ENCODE measurements around the gene SLC1A3.

SLC1A3 gene

DNA sequence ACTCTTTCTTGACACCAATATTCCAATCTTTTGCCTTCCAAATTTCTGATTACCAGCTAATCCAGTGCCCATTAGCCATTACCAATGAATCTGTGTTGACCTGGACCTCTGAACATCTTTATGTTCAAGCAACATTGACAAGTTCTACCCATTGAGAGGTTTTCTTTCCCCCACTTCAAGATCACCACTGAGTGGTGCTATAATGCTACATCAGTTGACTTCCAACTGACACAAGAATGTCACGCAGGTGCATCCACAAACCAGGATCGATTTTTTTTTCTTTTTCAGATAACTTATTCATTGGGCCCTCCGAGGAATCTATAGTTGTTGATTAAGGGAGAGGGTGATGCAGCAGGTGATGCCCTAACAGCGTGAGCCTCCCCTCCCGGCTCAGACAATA is 102.6 kb downstream of the SLC1A3 start:
- DNase-seq (ENCODE audit: insufficient read length, low spot score) (no peak), FAIRE-seq (peak; percentile 42)

DNA sequence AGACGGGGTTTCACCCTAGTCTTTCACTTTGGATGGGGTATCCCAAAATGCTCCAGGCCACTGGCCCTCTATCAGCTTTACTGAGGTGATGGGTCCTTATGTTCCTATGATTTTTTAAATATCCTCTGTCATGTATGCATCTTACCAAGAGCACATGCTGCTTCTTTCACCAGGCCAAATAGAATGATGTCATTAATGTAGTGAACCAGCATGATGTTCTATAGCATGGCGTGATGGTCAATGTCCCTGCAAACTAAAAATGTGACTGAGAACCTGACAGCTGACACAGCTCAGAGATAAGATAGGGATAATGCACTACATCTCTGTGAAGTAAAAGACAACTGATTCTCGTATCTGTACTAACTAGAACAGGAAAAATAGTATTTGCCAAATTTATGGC is 103.6 kb downstream of the SLC1A3 start:
- DNase-seq (ENCODE audit: insufficient read length, low spot score), result no peak
- no peak for FAIRE-seq

DNA sequence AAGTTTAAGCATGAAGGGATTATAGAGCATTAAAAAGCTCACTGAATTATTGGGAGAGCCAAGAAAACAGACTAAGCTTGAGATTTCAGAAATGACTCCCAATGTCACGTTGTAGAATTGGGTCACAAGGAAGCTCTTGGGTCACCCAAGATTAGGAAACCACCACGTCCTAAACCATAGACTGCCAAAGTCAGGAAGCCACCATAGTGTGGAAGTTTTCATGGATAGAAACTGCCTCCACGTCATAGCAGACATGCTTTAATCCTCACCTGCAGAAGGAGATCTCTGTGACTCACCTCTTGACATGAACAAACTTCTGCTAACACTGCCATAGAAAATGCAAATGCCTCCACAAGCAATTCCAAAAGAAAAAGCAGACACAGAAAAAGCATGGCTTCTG is 106.3 kb downstream of the SLC1A3 start:
- DNase-seq (ENCODE audit: insufficient read length, low spot score) (no peak), FAIRE-seq (no peak)

DNA sequence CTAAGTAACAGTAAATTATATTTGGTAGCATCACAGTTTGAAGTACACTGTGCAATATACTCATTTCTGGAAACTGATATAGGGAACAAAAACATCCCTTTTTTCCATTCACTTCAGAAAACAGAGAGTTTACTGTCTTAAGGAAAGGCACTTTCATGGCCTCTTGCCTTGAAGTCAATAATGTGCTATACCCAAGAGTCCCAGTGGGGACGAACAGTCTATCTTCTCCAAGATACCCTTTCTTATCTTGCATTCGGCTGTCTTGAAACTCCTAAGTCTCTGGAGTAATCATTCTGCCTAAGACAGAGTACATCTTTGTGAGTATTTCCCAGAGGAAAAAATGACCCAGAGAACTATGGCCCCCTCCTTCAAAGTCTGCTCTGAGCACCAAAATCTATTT is 107.1 kb downstream of the SLC1A3 start:
- FAIRE-seq (no peak), DNase-seq (ENCODE audit: insufficient read length, low spot score) (no peak)

DNA sequence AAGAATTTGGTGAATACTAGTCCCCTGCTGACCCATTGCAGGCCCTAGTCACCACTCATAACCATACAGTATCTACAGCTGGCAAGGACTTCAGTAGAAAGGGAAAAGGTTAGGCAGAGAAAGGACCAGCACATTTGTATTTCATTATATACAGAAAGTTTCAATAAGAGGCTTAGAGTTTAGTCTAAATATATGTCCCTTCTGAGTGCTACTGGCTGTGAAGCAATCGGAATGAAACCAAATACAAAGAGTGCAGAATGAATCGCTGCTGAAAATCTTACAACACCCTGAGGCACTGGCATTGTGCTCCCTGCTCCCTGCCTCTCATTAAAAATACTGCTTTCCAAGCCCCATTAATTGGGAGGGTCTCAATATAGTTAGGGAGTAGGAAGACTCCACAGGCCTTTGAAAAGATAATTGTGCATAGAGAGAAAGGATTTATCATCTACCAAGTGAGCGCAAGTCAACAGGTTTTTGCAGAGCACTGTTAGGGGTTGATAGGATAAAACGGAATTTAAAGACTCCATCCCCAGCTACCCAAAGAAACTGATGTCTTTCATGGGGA is 110.8 kb downstream of the SLC1A3 start:
- no peak for DNase-seq (ENCODE audit: insufficient read length, low spot score)
- no peak for FAIRE-seq

DNA sequence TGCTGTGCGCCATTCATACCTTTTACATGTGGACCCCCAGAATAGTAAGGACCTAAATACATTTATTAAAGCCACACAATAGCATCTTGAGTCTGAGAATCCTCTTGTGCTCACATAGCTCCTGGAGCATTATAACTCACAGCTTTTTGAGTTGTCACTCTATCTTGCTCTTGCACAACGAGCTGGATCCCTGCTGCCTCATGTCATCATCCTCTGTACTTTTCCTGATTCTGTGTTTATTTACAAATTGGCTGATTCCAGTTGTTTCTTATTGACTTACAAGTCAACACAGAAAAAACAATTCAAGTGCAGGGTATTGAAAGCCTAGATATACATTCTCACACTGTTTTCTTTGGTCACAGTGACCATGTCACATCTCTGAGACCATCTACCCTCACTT is 112.9 kb downstream of the SLC1A3 start:
- no peak for DNase-seq (ENCODE audit: insufficient read length, low spot score)
- FAIRE-seq, result no peak

DNA sequence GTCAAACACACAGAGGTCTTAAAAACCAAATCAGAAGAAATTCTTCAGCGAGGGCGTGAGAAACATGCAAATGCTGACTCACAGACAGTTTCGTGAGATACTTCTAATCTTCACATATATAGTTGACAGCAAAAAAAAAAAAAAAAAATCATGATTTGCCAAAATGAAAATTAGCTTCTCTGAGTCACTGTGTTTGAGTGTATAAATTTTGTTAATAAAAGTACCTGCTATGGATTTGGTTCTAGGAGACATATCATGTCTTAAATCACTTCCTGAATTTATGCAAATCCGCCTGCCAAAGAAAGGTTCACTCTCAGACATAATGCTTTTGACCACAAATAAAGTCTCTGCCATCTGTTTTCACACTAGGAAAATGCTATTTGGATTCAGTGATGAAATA is 114.3 kb downstream of the SLC1A3 start:
- DNase-seq (ENCODE audit: insufficient read length, low spot score), result no peak
- no peak for FAIRE-seq

DNA sequence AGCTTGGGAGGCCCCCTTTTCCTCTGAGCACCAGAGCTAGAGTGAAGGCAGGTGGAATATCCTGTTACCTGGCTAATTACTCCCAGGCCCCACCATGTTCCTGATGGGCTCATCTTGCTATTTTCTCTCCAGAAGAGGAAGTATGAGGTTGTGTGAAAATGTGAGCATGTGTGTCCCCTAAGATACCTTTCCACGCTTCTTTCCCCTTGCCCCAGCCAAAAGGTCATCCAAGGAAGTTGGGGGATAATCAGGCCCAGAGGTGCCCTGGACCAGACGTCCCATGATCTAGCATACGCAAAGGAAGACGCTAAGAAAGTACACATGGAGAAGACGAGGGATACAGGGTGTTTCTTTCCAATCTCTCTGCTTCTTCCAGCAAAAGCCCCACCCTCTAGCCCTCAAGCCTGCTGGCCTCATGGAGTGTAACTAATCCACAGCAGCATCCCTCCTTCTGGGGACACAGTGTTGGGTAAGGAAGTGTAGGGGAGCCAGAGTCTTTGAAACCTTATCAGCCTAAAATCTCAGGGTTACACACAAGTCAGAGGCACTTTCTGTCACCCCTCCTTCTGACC is 115.3 kb downstream of the SLC1A3 start:
- DNase-seq (ENCODE audit: insufficient read length, low spot score), result no peak
- no peak for FAIRE-seq

DNA sequence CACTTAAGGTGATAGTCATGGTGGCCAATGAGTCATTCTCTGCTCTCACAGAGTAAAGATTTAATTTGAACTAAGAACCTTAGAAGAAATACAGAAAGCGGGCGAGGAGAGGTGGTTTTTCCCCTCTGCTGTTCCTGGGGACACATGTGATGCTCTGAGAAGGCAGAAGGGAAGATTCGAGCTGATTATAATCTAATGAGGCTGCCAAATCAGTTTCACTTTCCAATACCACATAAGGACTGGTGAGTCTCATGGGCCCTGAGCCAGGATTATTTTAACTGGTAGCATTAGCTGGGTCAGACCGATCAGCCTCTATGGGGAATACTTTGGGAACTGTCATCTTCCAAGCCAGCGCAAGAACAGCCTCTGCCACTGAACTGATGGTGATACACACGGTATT is 116.5 kb downstream of the SLC1A3 start:
- no peak for FAIRE-seq
- no peak for DNase-seq (ENCODE audit: insufficient read length, low spot score)

DNA sequence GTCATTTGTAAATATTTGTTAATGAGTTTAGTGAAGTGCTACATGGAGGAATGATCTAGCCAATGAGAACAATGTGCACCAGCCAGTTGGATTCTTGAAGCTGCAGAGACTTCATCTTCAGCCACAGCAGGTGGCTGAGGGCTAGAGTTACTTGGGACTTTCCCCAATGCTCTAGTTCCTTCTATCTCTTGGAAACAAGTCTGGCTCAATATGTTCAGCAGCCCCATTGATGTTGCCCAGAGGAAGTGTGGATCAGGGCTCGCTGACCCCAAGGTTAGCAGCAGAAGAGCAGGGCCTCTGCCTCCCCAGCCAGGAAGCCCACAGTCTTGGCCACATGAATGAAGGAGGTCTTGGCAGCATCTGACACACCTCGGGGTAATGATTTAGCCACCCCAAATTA is 117.5 kb downstream of the SLC1A3 start:
- DNase-seq (ENCODE audit: insufficient read length, low spot score) (no peak), FAIRE-seq (no peak)

DNA sequence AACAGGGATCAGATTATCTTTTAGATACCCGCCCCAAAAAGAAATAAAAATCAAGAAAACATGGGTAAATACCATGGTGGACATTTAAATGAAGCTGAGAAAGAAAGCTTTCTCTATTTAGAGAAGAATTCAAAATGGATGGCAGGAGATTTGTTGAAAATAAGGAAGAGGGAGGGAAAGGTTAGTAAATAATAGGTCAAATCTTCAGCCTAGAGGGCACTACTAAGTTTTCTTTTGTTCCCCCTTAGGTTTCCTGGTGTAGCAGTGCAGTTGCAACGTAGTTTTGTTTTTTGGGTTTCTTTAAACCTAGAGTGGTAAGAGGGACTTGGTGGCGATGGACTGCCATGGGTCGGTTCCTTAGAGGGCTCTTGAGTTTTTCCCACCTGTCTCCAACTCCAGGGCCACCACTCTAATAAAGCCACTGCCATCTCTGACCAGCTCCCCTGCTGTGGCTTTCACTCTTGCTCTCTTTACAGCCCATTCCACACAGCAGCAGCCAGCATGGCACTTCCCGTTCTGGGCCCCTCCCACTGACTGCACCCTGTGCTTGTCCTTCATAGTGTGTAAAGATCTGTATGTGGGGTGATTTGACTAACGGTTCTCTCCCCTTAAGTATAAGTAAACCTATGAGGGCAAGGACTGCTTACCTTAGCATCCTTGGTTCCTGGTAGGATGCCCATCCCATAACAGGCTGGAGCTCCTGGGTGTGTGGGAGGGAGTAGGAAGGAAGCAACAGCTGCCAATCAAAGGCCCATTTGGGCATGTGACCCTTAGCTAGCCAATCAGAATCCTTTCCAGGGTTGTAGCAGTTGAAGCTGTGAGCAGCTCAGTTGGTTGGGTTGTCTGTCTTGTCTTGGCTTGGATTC is 118.3 kb downstream of the SLC1A3 start:
- DNase-seq (ENCODE audit: insufficient read length, low spot score) (no peak), FAIRE-seq (peak; percentile 9)

DNA sequence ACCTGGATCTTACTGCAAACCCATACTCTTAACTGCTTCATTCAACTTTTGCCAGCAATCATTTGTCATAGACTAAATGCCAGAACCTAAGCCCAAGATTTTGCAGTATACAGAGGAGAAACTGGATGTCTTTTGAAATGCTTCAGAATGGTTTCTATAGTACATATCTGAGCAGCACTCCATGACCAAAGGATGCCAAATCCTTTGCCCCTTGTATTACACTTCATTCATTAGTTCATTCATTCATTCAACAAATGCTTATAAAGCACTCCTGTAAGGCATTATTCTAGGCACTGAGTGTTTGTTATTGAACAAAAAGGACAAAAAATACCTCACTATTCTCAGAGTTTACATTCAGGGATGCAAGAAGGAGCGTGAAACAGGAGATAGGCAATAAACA is 119.9 kb downstream of the SLC1A3 start:
- no peak for FAIRE-seq
- no peak for DNase-seq (ENCODE audit: insufficient read length, low spot score)

DNA sequence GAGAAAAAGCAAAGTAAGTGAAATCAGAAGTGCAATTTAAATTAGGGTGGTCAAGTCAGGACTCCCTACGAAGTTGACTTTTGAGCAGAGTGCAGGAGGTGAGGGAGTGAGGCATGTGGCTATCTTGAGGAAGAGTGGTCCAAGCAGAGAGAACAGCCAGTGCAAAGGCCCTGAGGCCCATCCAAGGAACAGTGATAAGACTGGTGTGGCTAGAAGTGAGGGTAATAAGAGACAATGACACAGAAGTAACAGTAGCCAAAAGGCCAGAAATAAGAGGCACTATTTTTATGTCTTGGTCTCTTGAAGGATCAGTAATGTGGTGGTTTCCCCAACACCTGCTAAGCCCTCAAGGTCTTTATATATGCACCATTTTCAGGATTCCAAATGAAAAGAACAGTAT is 120.4 kb downstream of the SLC1A3 start:
- DNase-seq (ENCODE audit: insufficient read length, low spot score), result no peak
- no peak for FAIRE-seq

DNA sequence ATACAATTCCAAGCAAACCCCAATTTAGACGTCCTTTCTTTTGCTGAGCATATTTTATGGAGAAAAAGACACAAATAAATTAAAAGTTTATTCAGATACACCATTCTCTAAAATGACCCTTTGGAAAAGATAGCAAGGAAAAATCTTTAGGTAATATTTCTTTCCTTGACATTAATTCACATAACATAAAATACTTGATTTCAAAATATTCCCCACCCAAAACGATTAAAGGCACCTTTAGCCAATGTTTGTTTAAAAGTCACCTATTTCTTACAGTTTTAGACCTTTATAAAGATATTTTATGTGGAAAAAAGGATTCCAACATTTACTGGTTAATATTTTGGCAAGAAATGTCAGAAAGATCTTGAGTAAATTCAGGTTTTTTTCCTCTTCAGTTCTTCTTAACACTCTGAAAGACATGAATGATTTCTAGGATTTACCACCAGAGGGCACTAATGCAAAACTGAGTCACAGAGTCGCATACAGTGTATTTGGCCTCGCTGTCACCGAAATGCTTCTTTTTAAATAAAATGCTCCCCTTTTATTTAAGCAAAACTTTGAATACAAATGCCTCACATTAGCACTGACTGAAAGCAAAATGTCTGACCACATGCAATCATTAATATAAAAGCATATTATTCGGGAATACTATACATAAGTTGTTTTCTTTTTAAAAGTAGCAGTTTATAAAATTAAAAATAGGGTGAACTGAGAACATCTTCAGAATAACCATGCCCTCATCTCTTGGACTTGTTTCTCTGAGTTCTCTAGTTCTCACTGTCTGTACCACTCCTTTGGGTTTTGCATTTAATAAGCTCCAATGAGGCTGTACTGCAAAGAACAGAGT is 122.5 kb downstream of the SLC1A3 start:
- no peak for FAIRE-seq
- peak; percentile 81 for DNase-seq (ENCODE audit: insufficient read length, low spot score)

DNA sequence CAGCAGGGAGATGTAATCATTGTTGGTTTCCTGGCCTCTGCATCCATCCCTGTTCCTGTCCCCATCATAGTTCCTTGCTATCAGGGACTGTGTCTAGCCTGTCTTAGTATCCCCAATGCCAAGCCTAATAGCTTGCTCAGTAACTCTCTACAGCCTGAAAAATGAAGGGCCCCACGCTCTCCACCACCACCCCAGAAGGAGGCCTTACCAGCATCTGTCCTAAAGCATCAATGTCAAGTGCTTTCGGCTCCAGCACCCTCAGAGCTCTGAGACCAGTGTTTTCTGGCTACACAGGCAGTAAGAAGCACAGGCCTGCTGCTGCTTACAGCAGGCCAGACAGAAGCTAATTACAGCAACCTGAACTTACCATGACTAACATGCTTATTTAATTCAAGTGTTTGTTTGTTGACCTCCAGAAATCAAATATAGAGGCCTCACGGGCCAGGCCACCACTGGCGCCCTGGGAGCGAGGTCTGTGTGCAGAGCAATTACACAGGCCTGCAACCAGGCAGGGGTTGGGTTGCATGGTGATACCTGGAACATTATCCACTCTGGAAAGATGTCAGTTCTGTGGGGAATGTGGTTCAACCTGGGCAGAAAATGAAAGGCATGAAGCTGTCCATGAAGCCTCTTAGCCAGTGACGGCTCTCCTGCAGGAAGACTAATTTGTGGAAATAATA is 124.3 kb downstream of the SLC1A3 start:
- DNase-seq (ENCODE audit: insufficient read length, low spot score), result no peak
- FAIRE-seq, result no peak

DNA sequence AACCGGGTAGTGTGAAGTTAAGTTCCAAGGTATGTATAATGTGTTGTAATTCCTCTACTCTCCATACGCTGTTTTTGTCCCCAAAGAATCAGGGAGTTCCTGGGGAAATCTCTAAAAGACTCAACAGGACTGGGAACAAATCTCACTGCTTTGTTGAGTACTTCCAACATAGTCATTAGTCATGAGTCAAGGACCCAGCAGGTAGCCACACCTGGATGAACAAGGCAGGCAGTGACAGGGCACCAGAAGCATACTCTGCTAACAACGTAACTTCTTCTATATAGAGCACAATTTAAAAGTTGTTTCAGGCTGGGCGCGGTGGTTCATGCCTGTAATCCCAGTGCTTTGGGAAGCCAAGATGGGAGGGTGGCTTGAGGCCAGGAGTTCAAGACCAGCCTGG is 126.8 kb downstream of the SLC1A3 start:
- DNase-seq (ENCODE audit: insufficient read length, low spot score) (no peak), FAIRE-seq (peak; percentile 16)

DNA sequence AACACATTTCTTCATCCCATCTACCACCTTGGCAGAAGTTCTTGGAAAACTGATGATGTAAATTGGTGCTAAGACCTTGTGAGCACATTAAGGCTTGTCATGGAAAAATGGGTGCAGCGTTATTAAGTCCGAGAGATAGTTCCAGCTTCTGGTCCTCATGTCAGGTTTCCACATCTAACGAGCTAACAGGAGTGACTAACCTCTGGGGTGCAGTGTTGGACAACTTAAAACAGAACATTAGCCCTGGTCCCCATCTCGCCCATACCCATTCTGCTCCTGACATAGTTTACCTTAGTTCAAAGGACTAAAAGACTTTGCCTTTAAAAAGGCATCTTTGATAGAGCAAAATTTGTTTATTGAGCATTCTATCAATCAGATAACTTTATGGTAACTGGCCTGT is 128.0 kb downstream of the SLC1A3 start:
- FAIRE-seq (peak; percentile 26), DNase-seq (ENCODE audit: insufficient read length, low spot score) (peak; percentile 48)

DNA sequence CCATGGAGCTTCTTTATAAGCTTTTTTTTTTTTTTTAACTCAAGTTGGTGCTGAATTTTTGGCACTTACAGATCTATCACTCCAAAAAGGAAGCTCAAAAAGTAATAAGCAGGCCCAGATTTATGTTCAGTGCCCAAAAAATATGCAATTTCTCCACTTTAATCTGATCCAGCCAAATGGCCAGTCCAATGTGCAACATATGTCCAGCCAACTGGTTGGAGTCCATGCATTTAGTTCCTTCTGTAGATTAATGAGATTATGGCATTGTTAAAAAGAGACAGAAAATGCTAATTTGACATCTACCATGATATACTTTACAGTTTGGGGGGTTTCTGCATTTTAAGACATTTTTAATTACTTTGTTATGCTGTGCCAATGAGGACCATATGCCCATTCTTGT is 129.5 kb downstream of the SLC1A3 start:
- no peak for FAIRE-seq
- no peak for DNase-seq (ENCODE audit: insufficient read length, low spot score)
